Superior temporal gyrus (tissue), 1 donor: ENCODE measurements around the gene RRP7A.
"Not testable (repeated sequence)": the region's sequence is repeated elsewhere in the genome, so short reads cannot be mapped to it uniquely, and the experiment has no call there.

Experiments
- DNase-seq: peaks from one replicate; pipeline ENCODE4 v3.0.0-alpha.2; 2016; ENCODE audit errors: extremely low spot score

The RRP7A gene

GRCh38 chr22:42499773-42500160, 19.8 kb downstream of the RRP7A start:
- DNase-seq, result not testable (repeated sequence)

GRCh38 chr22:42495533-42496141, 24.0 kb downstream of the RRP7A start:
- DNase-seq, result not testable (repeated sequence)

GRCh38 chr22:42493393-42493792, 26.2 kb downstream of the RRP7A start:
- no peak for DNase-seq

- no peak for DNase-seq
Observed at GRCh38 chr22:42492323-42492690, 27.3 kb downstream of the RRP7A start.

GRCh38 chr22:42490243-42490832, 29.3 kb downstream of the RRP7A start:
- DNase-seq, result no peak

- DNase-seq, result no peak
Observed at GRCh38 chr22:42489000-42489399, 30.6 kb downstream of the RRP7A start.

- no peak for DNase-seq
Observed at GRCh38 chr22:42484506-42484905, 35.1 kb downstream of the RRP7A start.

GRCh38 chr22:42483610-42484223, 35.9 kb downstream of the RRP7A start:
- not testable (repeated sequence) for DNase-seq

- no peak for DNase-seq
Observed at GRCh38 chr22:42475122-42475521, 44.5 kb downstream of the RRP7A start.

GRCh38 chr22:42473484-42474193, 46.0 kb downstream of the RRP7A start:
- peak; percentile 69 for DNase-seq

- no peak for DNase-seq
Observed at GRCh38 chr22:42472671-42473070, 46.9 kb downstream of the RRP7A start.

GRCh38 chr22:42471441-42471840, 48.2 kb downstream of the RRP7A start:
- no peak for DNase-seq

GRCh38 chr22:42470366-42471082, 49.1 kb downstream of the RRP7A start:
- DNase-seq, result peak; percentile 13

- no peak for DNase-seq
Observed at GRCh38 chr22:42468841-42469240, 50.8 kb downstream of the RRP7A start.

- DNase-seq, result no peak
Observed at GRCh38 chr22:42462016-42462415, 57.6 kb downstream of the RRP7A start.

GRCh38 chr22:42461511-42461910, 58.1 kb downstream of the RRP7A start:
- no peak for DNase-seq
